Epithelial cell of esophagus (primary cell): ENCODE data around the gene XPC.

Experiments used
- DNase-seq: peaks from one replicate; pipeline ENCODE4 v3.0.0; 2010; ENCODE audit warnings: low read depth
- H3K4me3 ChIP-seq: 2 replicates; pipeline ENCODE4 v1.5.1; 2011; ENCODE audit warnings: mild to moderate bottlenecking, low read length, control low read depth
- CTCF ChIP-seq: IDR thresholded peaks from 2 replicates; pipeline ENCODE4 v1.5.1; 2011; ENCODE audit warnings: low read depth, mild to moderate bottlenecking, low read length, control low read depth, inconsistent platforms; ENCODE audit not compliant: insufficient read depth; ENCODE audit errors: missing control alignments

Gene XPC

GRCh38 chr3:14174483-14174882 lies 3.9 kb downstream of the XPC start:
- no peak overlapping the region for H3K4me3 ChIP-seq
- no peak for TF ChIP-seq CTCF
- no peak for DNase-seq

- no peak for TF ChIP-seq CTCF
- no peak overlapping the region for H3K4me3 ChIP-seq
- DNase-seq = no peak
These were observed 5.9 kb downstream of the XPC start for GRCh38 chr3:14172496-14172895.

- no peak for TF ChIP-seq CTCF
- no peak overlapping the region for H3K4me3 ChIP-seq
- peak; percentile 58 for DNase-seq
These were observed 7.8 kb downstream of the XPC start for GRCh38 chr3:14170531-14171159.

GRCh38 chr3:14169871-14170270 lies 8.5 kb downstream of the XPC start:
- DNase-seq = no peak
- H3K4me3 ChIP-seq = no peak overlapping the region
- no peak for TF ChIP-seq CTCF

- no peak overlapping the region for H3K4me3 ChIP-seq
- no peak for DNase-seq
- TF ChIP-seq CTCF = no peak
These were observed 9.0 kb downstream of the XPC start for GRCh38 chr3:14169435-14169834.

GRCh38 chr3:14166877-14167603 lies 11.4 kb downstream of the XPC start:
- no peak overlapping the region for H3K4me3 ChIP-seq
- DNase-seq = peak; percentile 67
- no peak for TF ChIP-seq CTCF

GRCh38 chr3:14162178-14162577 lies 16.2 kb downstream of the XPC start:
- no peak for DNase-seq
- H3K4me3 ChIP-seq = no peak overlapping the region
- no peak for TF ChIP-seq CTCF
